ENCODE results near the gene KRTAP12-1. TPM values are rescaled to one million over a fixed set of nuclear protein-coding genes. Genes with fewer than 3 reads are reported as not detected.

The KRTAP12-1 gene
- total RNA-seq, 1 donor from 2014 or later: not detected

DNA sequence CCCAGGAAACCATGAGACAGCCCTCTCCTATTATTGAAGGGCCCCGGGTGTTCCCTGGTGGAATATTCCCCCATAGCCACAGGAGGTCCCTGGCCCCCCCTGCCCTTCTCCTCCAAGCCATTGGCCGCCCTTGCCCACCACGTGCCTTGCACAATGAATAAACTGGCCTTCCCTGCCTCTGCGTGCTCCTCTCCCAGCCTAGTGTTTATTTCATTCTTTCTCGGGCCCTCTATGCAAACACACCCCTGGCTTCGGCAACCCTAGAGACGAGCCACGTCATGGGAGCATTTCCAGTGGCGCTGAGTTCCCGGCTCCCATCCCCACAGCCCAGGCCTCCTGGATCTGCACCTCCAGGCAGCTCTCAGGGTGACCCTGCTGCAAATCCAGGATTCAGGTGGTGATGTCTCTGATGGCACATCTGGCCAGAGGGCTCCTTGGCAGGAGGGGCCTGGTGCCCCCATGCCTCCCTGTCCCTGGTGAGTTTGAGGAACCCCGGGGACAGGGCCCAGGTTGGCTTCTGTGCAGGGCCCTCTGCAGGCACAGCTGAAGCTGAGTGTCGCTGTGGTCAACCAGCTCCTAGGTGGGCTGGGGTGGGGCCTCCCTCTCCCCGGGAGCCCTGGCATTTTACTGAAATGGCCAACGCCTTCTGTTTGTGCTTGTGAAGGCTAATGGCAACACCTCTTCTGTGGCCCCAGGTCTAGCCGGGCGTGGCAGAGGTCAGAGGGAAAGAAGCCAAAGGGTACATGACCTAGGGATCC is 21.2 kb upstream of the KRTAP12-1 start:
- H3K4me3 Mint-ChIP-seq: no peak overlapping the region
- no peaks in the 10 kb centered on the region for H3K36me3 Mint-ChIP-seq
- TF ChIP-seq CTCF (conservative IDR thresholded peaks at IDR 0.05): no peak
- H3K9me3 Mint-ChIP-seq: no peaks in the 10 kb centered on the region
- H3K27ac Mint-ChIP-seq: no peak overlapping the region
- H3K4me1 Mint-ChIP-seq (ENCODE audit: unreplicated experiment): peaks cover 6% of the 10 kb centered on the region
- peaks cover 86% of the 10 kb centered on the region for H3K27me3 Mint-ChIP-seq
- DNase-seq (ENCODE audit: extremely low spot score, unreplicated experiment): no peak

DNA sequence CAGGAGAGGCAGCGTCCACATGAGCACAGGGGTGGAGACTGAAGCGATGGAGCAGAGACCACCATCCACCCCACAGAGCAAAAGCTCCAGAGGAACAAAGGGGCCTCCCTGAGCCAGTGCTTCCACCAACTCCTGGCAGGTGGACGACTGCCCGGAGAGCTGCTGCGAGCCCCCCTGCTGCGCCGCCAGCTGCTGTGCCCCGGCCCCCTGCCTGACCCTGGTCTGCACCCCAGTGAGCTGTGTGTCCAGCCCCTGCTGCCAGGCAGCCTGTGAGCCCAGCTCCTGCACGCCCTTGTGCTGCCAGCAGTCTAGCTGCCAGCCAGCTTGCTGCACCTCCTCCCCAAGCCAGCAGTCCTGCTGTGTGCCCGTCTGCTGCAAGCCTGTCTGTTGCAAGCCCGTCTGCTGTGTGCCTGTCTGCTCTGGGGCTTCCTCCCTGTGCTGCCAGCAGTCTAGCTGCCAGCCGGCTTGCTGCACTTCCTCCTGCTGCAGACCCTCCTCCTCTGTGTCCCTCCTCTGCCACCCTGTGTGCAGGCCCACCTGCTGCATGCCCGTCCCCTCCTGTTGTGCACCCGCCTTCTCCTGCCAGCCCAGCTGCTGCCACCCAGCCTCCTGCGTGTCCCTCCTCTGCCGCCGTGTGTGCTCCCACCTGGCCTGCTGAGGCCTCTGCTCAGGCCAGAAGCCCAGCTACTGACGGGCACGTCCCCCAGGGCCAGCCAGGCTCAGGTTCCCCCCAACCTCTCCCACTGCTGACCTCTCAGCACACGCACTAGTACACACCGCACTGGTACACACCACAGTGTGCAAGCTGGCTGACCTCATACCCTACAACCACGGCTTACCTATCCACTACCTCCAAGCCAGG is 20.4 kb upstream of the KRTAP12-1 start:
- Mint-ChIP-seq H3K4me3 (no peak overlapping the region), H3K9me3 (no peaks in the 10 kb centered on the region), H3K36me3 (no peaks in the 10 kb centered on the region), H3K4me1 (ENCODE audit: unreplicated experiment) (peaks cover 9% of the 10 kb centered on the region), H3K27me3 (peaks cover 86% of the 10 kb centered on the region), H3K27ac (no peak overlapping the region)
- no peak for TF ChIP-seq CTCF (conservative IDR thresholded peaks at IDR 0.05)
- no peak for DNase-seq (ENCODE audit: extremely low spot score, unreplicated experiment)

DNA sequence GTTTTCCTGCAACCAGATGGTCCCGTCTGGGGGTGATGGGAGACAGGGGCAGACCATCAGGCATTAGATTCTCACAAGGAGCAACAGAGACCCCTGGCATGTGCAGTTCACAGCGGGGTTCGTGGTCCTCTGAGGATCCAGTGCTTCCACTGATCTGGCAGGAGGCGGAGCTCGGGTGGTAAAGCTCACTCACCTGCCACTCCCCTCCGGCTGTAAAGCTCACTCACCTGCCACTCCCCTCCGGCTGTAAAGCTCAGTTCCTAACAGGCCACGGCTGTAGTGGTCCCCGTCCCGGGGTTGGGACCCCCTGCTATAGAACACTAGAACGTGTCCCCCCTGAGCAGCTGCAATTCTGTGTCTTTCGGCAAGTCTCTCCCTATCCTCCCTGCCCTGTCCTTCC is 19.6 kb upstream of the KRTAP12-1 start:
- Mint-ChIP-seq H3K36me3 (no peaks in the 10 kb centered on the region), H3K4me3 (no peak overlapping the region), H3K4me1 (ENCODE audit: unreplicated experiment) (peaks cover 9% of the 10 kb centered on the region), H3K27me3 (peaks cover 85% of the 10 kb centered on the region), H3K27ac (no peak overlapping the region), H3K9me3 (no peaks in the 10 kb centered on the region)
- no peak for TF ChIP-seq CTCF (conservative IDR thresholded peaks at IDR 0.05)
- DNase-seq (ENCODE audit: extremely low spot score, unreplicated experiment): no peak

DNA sequence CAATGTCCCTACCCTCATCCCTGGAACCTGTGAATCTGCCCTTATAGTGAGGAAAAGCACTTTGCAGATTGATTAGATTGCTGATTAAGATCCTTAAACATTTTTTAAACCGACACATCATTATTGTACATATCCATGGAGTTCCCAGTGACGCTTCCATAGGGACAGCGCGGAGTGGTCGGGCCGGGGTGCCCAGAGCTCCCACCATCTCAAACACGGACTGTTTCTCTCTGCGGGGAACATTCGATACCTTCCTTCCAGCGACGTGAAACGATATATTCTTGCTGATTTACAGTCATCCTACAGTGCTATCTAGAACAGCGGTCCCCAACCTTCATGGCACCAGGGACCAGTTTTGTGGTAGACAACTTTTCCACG is 19.0 kb upstream of the KRTAP12-1 start:
- DNase-seq (ENCODE audit: extremely low spot score, unreplicated experiment): no peak
- Mint-ChIP-seq H3K27ac (no peak overlapping the region), H3K4me1 (ENCODE audit: unreplicated experiment) (peaks cover 9% of the 10 kb centered on the region), H3K36me3 (no peaks in the 10 kb centered on the region), H3K9me3 (no peaks in the 10 kb centered on the region), H3K4me3 (no peak overlapping the region), H3K27me3 (peaks cover 85% of the 10 kb centered on the region)
- TF ChIP-seq CTCF (conservative IDR thresholded peaks at IDR 0.05): no peak

DNA sequence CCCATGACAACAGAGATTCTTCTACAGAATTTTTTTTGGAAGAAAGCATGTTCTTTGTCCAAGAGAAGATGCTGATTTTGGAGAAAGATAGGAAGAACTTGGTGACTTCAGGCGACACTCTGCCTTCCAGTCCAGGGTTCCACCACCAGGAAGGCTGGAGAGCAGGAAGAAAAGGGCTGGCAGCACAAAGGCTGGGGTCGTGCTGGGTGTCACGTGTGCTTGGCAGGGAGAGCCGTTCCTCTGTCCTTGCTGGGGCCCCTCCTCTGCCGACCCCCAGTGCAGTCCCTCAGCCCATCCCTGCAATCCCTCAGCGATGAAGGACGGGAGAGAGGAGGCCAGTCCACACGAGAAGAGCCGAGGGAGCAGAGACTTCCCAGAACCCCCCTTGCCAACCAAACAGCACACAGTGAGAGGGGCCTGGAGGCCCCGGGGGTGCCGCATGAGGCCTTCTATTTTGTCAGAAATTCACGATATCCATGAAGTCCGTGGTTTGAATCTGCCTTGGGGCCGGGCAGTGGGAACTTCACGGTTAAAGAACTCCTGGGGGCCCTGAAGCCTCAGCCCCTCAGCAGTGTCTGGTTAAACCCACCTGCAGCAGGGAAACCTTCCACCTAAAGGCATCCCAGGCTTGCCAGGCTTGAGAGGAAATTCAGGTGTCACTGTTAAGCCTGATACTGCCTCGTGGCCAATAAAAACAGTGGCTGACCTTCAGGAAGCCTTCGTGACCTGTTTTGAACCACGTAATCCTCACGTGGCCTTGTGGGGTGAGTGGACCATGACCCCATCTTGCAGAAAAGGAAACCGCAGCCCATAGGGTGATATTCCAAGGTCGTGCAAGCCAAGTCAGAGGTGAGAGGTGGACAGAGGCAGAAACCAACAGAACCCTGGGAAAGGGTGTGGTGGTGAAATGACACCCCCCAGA is 18.4 kb upstream of the KRTAP12-1 start:
- Mint-ChIP-seq H3K4me3 (no peak overlapping the region), H3K27ac (no peak overlapping the region), H3K9me3 (no peaks in the 10 kb centered on the region), H3K27me3 (peaks cover 85% of the 10 kb centered on the region), H3K36me3 (no peaks in the 10 kb centered on the region), H3K4me1 (ENCODE audit: unreplicated experiment) (peaks cover 9% of the 10 kb centered on the region)
- no peak for TF ChIP-seq CTCF (conservative IDR thresholded peaks at IDR 0.05)
- no peak for DNase-seq (ENCODE audit: extremely low spot score, unreplicated experiment)

Data from type B pancreatic cell (in vitro differentiated cells).